ENCODE data around the gene SMU1.

The SMU1 gene

DNA sequence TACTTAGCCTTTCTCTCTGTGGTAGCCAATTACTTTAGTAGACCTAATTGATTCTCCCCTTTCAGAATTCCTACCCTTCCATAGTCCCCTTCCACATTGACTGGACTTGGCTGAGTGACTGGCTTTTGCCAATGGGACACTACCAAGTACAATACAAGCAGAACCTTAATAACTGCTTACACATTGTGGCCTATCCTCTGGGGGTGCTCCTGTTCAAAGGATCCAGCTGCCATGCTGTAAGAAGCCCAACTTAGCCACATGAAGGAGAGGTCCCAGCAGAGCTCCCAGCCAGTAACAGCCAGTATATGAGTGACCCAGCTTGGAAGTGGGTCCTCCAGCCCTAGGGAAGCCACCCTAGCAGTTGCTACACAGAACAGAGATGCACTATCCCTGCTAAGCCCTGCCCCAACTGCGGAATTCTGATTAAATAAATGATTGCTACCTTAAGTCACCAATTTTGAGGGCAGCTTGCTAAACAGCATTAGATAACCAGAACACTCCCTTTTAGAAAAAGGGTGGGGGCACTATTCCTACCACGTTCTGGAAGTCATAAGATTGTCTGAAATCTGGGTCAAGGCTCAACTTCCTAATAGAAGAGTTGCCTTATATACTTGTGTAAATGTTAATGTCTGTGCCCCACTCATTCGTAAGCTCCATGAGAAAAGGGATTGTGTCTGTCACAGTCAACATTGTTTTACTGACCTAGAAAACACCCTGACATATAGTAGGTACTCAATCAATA is 64.0 kb downstream of the SMU1 start:
- POLR2A ChIA-PET = interaction anchor here (0.6 to 6.2 kb wide), 2 partner anchors 13 to 80 kb away, joined by 3 to 46 read pairs; partner anchors contain the start of gene DNAJA1
- CTCF ChIA-PET = interaction anchor here (0.6 to 1.0 kb wide), 3 partner anchors 24 to 431 kb away, joined by 4 to 5 read pairs (median 4); no protein-coding TSS in a partner anchor
- TF ChIP-seq ZNF747 (tag by site-specific recombination; IDR thresholded peaks at IDR 0.05) (no peak), ZBTB20 (tag by site-specific recombination; IDR thresholded peaks at IDR 0.05) (no peak), ZNF626 (tag by site-specific recombination; IDR thresholded peaks at IDR 0.05) (no peak), ZNF488 (tag by site-specific recombination; IDR thresholded peaks at IDR 0.05) (no peak), ZNF664 (tag by site-specific recombination; IDR thresholded peaks at IDR 0.05) (no peak), ZNF146 (tag by site-specific recombination; IDR thresholded peaks at IDR 0.05) (no peak), ZNF558 (tag by site-specific recombination; IDR thresholded peaks at IDR 0.05) (no peak), EGR2 (tag by site-specific recombination; IDR thresholded peaks at IDR 0.05; ENCODE audit: low read depth) (no peak), ZBTB48 (tag by site-specific recombination; IDR thresholded peaks at IDR 0.05) (no peak), BCL11B (tag by site-specific recombination; IDR thresholded peaks at IDR 0.05; ENCODE audit: low read depth) (no peak), ZNF202 (tag by site-specific recombination; IDR thresholded peaks at IDR 0.05; ENCODE audit: borderline replicate concordance) (no peak), ZNF785 (tag by site-specific recombination; IDR thresholded peaks at IDR 0.05) (no peak), ZNF112 (tag by site-specific recombination; IDR thresholded peaks at IDR 0.05) (no peak), YY2 (tag by site-specific recombination; IDR thresholded peaks at IDR 0.05) (no peak), ZNF366 (tag by site-specific recombination; conservative IDR thresholded peaks at IDR 0.05) (no peak), ZNF2 (tag by site-specific recombination; IDR thresholded peaks at IDR 0.05) (no peak)
- TF ChIP-seq, protein P1, sequence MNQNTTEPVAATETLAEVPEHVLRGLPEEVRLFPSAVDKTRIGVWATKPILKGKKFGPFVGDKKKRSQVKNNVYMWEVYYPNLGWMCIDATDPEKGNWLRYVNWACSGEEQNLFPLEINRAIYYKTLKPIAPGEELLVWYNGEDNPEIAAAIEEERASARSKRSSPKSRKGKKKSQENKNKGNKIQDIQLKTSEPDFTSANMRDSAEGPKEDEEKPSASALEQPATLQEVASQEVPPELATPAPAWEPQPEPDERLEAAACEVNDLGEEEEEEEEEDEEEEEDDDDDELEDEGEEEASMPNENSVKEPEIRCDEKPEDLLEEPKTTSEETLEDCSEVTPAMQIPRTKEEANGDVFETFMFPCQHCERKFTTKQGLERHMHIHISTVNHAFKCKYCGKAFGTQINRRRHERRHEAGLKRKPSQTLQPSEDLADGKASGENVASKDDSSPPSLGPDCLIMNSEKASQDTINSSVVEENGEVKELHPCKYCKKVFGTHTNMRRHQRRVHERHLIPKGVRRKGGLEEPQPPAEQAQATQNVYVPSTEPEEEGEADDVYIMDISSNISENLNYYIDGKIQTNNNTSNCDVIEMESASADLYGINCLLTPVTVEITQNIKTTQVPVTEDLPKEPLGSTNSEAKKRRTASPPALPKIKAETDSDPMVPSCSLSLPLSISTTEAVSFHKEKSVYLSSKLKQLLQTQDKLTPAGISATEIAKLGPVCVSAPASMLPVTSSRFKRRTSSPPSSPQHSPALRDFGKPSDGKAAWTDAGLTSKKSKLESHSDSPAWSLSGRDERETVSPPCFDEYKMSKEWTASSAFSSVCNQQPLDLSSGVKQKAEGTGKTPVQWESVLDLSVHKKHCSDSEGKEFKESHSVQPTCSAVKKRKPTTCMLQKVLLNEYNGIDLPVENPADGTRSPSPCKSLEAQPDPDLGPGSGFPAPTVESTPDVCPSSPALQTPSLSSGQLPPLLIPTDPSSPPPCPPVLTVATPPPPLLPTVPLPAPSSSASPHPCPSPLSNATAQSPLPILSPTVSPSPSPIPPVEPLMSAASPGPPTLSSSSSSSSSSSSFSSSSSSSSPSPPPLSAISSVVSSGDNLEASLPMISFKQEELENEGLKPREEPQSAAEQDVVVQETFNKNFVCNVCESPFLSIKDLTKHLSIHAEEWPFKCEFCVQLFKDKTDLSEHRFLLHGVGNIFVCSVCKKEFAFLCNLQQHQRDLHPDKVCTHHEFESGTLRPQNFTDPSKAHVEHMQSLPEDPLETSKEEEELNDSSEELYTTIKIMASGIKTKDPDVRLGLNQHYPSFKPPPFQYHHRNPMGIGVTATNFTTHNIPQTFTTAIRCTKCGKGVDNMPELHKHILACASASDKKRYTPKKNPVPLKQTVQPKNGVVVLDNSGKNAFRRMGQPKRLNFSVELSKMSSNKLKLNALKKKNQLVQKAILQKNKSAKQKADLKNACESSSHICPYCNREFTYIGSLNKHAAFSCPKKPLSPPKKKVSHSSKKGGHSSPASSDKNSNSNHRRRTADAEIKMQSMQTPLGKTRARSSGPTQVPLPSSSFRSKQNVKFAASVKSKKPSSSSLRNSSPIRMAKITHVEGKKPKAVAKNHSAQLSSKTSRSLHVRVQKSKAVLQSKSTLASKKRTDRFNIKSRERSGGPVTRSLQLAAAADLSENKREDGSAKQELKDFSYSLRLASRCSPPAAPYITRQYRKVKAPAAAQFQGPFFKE (tag by site-specific recombination; IDR thresholded peaks at IDR 0.05; ENCODE audit: borderline replicate concordance) = no peak
- TF ChIP-seq, protein P2, sequence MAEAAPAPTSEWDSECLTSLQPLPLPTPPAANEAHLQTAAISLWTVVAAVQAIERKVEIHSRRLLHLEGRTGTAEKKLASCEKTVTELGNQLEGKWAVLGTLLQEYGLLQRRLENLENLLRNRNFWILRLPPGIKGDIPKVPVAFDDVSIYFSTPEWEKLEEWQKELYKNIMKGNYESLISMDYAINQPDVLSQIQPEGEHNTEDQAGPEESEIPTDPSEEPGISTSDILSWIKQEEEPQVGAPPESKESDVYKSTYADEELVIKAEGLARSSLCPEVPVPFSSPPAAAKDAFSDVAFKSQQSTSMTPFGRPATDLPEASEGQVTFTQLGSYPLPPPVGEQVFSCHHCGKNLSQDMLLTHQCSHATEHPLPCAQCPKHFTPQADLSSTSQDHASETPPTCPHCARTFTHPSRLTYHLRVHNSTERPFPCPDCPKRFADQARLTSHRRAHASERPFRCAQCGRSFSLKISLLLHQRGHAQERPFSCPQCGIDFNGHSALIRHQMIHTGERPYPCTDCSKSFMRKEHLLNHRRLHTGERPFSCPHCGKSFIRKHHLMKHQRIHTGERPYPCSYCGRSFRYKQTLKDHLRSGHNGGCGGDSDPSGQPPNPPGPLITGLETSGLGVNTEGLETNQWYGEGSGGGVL (tag by site-specific recombination; IDR thresholded peaks at IDR 0.05) = no peak
- TF ChIP-seq, protein P3, sequence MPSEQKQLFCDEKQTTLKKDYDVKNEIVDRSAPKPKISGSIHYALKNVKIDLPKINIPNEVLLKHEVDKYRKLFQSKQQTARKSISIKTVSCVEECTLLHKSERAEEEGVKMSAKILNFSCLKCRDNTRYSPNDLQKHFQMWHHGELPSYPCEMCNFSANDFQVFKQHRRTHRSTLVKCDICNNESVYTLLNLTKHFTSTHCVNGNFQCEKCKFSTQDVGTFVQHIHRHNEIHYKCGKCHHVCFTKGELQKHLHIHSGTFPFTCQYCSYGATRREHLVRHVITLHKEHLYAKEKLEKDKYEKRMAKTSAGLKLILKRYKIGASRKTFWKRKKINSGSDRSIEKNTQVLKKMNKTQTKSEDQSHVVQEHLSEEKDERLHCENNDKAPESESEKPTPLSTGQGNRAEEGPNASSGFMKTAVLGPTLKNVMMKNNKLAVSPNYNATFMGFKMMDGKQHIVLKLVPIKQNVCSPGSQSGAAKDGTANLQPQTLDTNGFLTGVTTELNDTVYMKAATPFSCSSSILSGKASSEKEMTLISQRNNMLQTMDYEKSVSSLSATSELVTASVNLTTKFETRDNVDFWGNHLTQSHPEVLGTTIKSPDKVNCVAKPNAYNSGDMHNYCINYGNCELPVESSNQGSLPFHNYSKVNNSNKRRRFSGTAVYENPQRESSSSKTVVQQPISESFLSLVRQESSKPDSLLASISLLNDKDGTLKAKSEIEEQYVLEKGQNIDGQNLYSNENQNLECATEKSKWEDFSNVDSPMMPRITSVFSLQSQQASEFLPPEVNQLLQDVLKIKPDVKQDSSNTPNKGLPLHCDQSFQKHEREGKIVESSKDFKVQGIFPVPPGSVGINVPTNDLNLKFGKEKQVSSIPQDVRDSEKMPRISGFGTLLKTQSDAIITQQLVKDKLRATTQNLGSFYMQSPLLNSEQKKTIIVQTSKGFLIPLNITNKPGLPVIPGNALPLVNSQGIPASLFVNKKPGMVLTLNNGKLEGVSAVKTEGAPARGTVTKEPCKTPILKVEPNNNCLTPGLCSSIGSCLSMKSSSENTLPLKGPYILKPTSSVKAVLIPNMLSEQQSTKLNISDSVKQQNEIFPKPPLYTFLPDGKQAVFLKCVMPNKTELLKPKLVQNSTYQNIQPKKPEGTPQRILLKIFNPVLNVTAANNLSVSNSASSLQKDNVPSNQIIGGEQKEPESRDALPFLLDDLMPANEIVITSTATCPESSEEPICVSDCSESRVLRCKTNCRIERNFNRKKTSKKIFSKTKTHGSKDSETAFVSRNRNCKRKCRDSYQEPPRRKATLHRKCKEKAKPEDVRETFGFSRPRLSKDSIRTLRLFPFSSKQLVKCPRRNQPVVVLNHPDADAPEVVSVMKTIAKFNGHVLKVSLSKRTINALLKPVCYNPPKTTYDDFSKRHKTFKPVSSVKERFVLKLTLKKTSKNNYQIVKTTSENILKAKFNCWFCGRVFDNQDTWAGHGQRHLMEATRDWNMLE (tag by site-specific recombination; conservative IDR thresholded peaks at IDR 0.05; ENCODE audit: low read depth) = no peak
- no peaks in the 10 kb centered on the region for H3K9me3 ChIP-seq (ENCODE audit: control insufficient read depth, insufficient read depth, low read depth, low read length)
- H3K36me3 ChIP-seq (ENCODE audit: control insufficient read depth in 2 of 2, insufficient read depth in 1 of 2, low read length in 2 of 2) = no peaks in the 10 kb centered on the region; a peak in 1 of 3 replicates
- no peak overlapping the region for H3K4me3 ChIP-seq (ENCODE audit: low read depth, low read length)
- no peaks in the 10 kb centered on the region for H3K4me1 ChIP-seq (ENCODE audit: control insufficient read depth, insufficient read depth, low read length)
- no peak overlapping the region for H3K27ac ChIP-seq (ENCODE audit: extremely low read depth, low read depth, low read length)
